Measurements from ENCODE around the gene EFHC1.

The EFHC1 gene

GRCh38 chr6:52523378-52524142, 103.4 kb downstream of the EFHC1 start:
- no peak for DNase-seq

- no peak for DNase-seq
These were observed 104.8 kb downstream of the EFHC1 start for GRCh38 chr6:52524918-52525317.

- DNase-seq, result no peak
These were observed 106.5 kb downstream of the EFHC1 start for GRCh38 chr6:52526634-52527033.

- no peak for DNase-seq
These were observed 107.3 kb downstream of the EFHC1 start for GRCh38 chr6:52527436-52527835.

- DNase-seq, result no peak
These were observed 109.2 kb downstream of the EFHC1 start for GRCh38 chr6:52529311-52529710.

GRCh38 chr6:52530351-52530750, 110.2 kb downstream of the EFHC1 start:
- no peak for DNase-seq

GRCh38 chr6:52531396-52531795, 111.3 kb downstream of the EFHC1 start:
- DNase-seq, result no peak

GRCh38 chr6:52531834-52532233, 111.7 kb downstream of the EFHC1 start:
- DNase-seq, result no peak

- DNase-seq, result no peak
These were observed 112.3 kb downstream of the EFHC1 start for GRCh38 chr6:52532457-52532856.

GRCh38 chr6:52533491-52533890, 113.3 kb downstream of the EFHC1 start:
- no peak for DNase-seq

GRCh38 chr6:52534363-52534762, 114.2 kb downstream of the EFHC1 start:
- no peak for DNase-seq

- DNase-seq, result no peak
These were observed 114.8 kb downstream of the EFHC1 start for GRCh38 chr6:52534966-52535390.

GRCh38 chr6:52535711-52536423, 115.7 kb downstream of the EFHC1 start:
- no peak for DNase-seq

GRCh38 chr6:52536424-52536916, 116.3 kb downstream of the EFHC1 start:
- no peak for DNase-seq

GRCh38 chr6:52537001-52537753, 117.0 kb downstream of the EFHC1 start:
- no peak for DNase-seq

GRCh38 chr6:52538252-52538900, 118.2 kb downstream of the EFHC1 start:
- no peak for DNase-seq

GRCh38 chr6:52538901-52539354, 118.8 kb downstream of the EFHC1 start:
- DNase-seq, result no peak

GRCh38 chr6:52539607-52540006, 119.5 kb downstream of the EFHC1 start:
- no peak for DNase-seq

GRCh38 chr6:52540286-52540902, 120.3 kb downstream of the EFHC1 start:
- no peak for DNase-seq

GRCh38 chr6:52541135-52541534, 121.0 kb downstream of the EFHC1 start:
- no peak for DNase-seq

GRCh38 chr6:52543262-52543661, 123.1 kb downstream of the EFHC1 start:
- no peak for DNase-seq
